WTC11 (cell line): ENCODE data around the gene CTDSP2. TPM values are rescaled to one million over a fixed set of nuclear protein-coding genes. Genes with fewer than 3 reads are reported as not detected.

Experiments used
- ATAC-seq: fragments of 200-7000 bp; cut with Tn5 transposase; 2 replicates; pipeline ENCODE4 v1.10.0; 2021; ENCODE audit warnings: mild to moderate bottlenecking, moderate library complexity
- CTCF ChIA-PET: fragments of 300-600 bp; sonication (Branson Sonifier 250); formaldehyde crosslinking; loops from one replicate; lab custom pipeline; 2021; ENCODE audit warnings: antibody characterized with exemption; lab: Charles Lee
- POLR2A ChIA-PET: fragments of 350-600 bp; sonication (Branson Sonifier 250); formaldehyde crosslinking; loops from one replicate; lab custom pipeline; 2021; ENCODE audit warnings: antibody characterized with exemption; lab: Charles Lee
- DNase-seq: peaks from one replicate; pipeline ENCODE4 v3.0.0; 2021; ENCODE audit warnings: low spot score
- H3K27ac Mint-ChIP-seq: 2 replicates; pipeline ENCODE4 v1.8.0; 2021; ENCODE audit warnings: mixed read lengths
- H3K27me3 Mint-ChIP-seq: 2 replicates; pipeline ENCODE4 v1.8.0; 2021; ENCODE audit warnings: low read depth, mild to moderate bottlenecking, moderate library complexity, mixed read lengths
- H3K36me3 Mint-ChIP-seq: 2 replicates; pipeline ENCODE4 v1.8.0; 2021; ENCODE audit warnings: mixed read lengths
- H3K4me1 Mint-ChIP-seq: 2 replicates; pipeline ENCODE4 v1.8.0; 2022; ENCODE audit warnings: mixed read lengths
- H3K4me3 Mint-ChIP-seq: 2 replicates; pipeline ENCODE4 v1.8.0; 2021; ENCODE audit warnings: mild to moderate bottlenecking, moderate library complexity, mixed read lengths
- H3K9me3 Mint-ChIP-seq: 2 replicates; pipeline ENCODE4 v1.8.0; 2021; ENCODE audit warnings: mixed read lengths
- CBFB ChIP-seq: sonication (generic); formaldehyde crosslinking; IDR thresholded peaks from 2 replicates; pipeline ENCODE4 v1.8.1; 2022; ENCODE audit warnings: mild to moderate bottlenecking, low read depth, missing genetic modification reagents
- CREM ChIP-seq: sonication (generic); formaldehyde crosslinking; IDR thresholded peaks from 2 replicates; pipeline ENCODE4 v1.8.1; 2022; ENCODE audit warnings: mild to moderate bottlenecking, missing genetic modification reagents, moderate library complexity
- ETV6 ChIP-seq: sonication (generic); formaldehyde crosslinking; IDR thresholded peaks from 2 replicates; pipeline ENCODE4 v1.8.1; 2022; ENCODE audit warnings: mild to moderate bottlenecking, missing genetic modification reagents
- FOXP1 ChIP-seq: sonication (generic); formaldehyde crosslinking; IDR thresholded peaks from 2 replicates; pipeline ENCODE4 v1.8.0; 2022; ENCODE audit warnings: missing genetic modification reagents, mild to moderate bottlenecking, moderate library complexity, borderline replicate concordance
- GABPB1 ChIP-seq: sonication (generic); formaldehyde crosslinking; IDR thresholded peaks from 2 replicates; pipeline ENCODE4 v1.8.1; 2023; ENCODE audit warnings: mild to moderate bottlenecking, missing genetic modification reagents
- TP53 ChIP-seq: sonication (generic); formaldehyde crosslinking; IDR thresholded peaks from 2 replicates; pipeline ENCODE4 v1.8.1; 2023; ENCODE audit warnings: mild to moderate bottlenecking, missing genetic modification reagents
- ZBTB21 ChIP-seq: sonication (generic); formaldehyde crosslinking; IDR thresholded peaks from 2 replicates; pipeline ENCODE4 v1.8.1; 2023; ENCODE audit warnings: mild to moderate bottlenecking, missing genetic modification reagents, borderline replicate concordance
- ZNF121 ChIP-seq: sonication (generic); formaldehyde crosslinking; IDR thresholded peaks from 2 replicates; pipeline ENCODE4 v1.8.0; 2023; ENCODE audit warnings: missing genetic modification reagents
- ZNF671 ChIP-seq: fragments of 250-450 bp; sonication (Bioruptor Pico); IDR thresholded peaks from 2 replicates; pipeline ENCODE4 v1.8.0; 2021; ENCODE audit warnings: mild to moderate bottlenecking
- total RNA-seq: library from RNA; stranded (reverse); gene quantifications from 3 replicates; pipeline ENCODE4 v1.2.3, GENCODE V29; 2021
- TF ChIP-seq, protein P1 (sequence below): sonication (generic); formaldehyde crosslinking; IDR thresholded peaks from 2 replicates; pipeline ENCODE4 v1.8.0; 2022; ENCODE audit warnings: missing genetic modification reagents
- TF ChIP-seq, protein P2 (sequence below): sonication (generic); formaldehyde crosslinking; IDR thresholded peaks from 2 replicates; pipeline ENCODE4 v1.8.1; 2022; ENCODE audit warnings: missing genetic modification reagents, borderline replicate concordance
- TF ChIP-seq, protein P3 (sequence below): sonication (generic); formaldehyde crosslinking; IDR thresholded peaks from 2 replicates; pipeline ENCODE4 v1.8.0; 2022; ENCODE audit warnings: mild to moderate bottlenecking, missing genetic modification reagents
- TF ChIP-seq, protein P4 (sequence below): sonication (generic); formaldehyde crosslinking; IDR thresholded peaks from 2 replicates; pipeline ENCODE4 v1.8.1; 2023; ENCODE audit warnings: mild to moderate bottlenecking, moderate library complexity, missing genetic modification reagents

The CTDSP2 gene
- total RNA-seq, 1 experiment from 2014 or later = 122 TPM

DNA sequence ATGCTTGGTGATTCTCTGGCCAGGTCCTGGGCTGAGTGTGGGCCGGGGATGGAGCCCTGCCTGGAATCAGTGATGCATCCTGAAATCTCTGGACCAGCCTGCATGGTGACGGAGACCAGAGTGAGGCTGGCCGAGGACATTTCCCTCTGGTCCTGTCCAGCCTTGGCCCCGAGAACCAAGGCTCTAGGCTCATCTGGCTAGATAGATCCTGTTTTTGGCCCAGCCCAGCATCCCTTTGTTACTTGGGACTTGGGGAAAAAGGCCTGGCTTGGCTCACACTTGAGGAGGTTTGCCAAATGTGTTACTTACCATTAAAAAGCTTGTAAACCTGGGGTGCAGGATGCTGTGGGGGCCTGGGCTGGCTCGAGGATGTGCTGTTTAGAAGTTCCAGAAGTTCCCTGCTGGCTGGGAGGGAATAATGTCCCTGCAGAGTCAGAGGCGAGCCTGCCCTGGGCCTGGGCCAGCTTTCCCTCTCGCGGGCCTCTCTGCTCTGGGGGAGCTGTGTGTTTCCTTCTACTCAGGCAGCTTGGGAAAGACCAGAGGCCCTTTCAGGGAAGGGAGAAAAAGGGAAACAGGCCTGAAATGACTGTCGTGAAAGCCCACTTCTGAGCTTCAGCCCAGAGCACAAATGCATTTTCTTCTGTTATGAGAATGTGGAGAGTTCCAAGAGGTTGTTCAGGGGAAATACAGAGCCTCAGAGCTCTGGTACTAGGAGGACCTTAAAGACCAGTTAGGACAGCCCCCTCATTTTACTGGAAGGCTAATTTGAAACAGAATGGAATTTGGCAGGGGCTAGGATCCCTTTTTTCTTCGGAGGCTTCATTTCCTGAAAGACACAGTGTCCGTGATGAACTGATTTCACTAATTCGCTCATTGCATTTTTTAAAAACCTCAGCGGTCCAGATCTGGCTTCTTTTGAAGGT, 47.2 kb upstream of the CTDSP2 start (continued):
- TF ChIP-seq, protein P1, sequence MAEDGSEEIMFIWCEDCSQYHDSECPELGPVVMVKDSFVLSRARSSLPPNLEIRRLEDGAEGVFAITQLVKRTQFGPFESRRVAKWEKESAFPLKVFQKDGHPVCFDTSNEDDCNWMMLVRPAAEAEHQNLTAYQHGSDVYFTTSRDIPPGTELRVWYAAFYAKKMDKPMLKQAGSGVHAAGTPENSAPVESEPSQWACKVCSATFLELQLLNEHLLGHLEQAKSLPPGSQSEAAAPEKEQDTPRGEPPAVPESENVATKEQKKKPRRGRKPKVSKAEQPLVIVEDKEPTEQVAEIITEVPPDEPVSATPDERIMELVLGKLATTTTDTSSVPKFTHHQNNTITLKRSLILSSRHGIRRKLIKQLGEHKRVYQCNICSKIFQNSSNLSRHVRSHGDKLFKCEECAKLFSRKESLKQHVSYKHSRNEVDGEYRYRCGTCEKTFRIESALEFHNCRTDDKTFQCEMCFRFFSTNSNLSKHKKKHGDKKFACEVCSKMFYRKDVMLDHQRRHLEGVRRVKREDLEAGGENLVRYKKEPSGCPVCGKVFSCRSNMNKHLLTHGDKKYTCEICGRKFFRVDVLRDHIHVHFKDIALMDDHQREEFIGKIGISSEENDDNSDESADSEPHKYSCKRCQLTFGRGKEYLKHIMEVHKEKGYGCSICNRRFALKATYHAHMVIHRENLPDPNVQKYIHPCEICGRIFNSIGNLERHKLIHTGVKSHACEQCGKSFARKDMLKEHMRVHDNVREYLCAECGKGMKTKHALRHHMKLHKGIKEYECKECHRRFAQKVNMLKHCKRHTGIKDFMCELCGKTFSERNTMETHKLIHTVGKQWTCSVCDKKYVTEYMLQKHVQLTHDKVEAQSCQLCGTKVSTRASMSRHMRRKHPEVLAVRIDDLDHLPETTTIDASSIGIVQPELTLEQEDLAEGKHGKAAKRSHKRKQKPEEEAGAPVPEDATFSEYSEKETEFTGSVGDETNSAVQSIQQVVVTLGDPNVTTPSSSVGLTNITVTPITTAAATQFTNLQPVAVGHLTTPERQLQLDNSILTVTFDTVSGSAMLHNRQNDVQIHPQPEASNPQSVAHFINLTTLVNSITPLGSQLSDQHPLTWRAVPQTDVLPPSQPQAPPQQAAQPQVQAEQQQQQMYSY (CRISPR knock-in tag) = no peak
- TF ChIP-seq, protein P2, sequence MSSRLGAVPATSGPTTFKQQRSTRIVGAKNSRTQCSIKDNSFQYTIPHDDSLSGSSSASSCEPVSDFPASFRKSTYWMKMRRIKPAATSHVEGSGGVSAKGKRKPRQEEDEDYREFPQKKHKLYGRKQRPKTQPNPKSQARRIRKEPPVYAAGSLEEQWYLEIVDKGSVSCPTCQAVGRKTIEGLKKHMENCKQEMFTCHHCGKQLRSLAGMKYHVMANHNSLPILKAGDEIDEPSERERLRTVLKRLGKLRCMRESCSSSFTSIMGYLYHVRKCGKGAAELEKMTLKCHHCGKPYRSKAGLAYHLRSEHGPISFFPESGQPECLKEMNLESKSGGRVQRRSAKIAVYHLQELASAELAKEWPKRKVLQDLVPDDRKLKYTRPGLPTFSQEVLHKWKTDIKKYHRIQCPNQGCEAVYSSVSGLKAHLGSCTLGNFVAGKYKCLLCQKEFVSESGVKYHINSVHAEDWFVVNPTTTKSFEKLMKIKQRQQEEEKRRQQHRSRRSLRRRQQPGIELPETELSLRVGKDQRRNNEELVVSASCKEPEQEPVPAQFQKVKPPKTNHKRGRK (CRISPR knock-in tag) = no peak
- no peak for TF ChIP-seq TP53 (CRISPR knock-in tag)
- TF ChIP-seq, protein P3, sequence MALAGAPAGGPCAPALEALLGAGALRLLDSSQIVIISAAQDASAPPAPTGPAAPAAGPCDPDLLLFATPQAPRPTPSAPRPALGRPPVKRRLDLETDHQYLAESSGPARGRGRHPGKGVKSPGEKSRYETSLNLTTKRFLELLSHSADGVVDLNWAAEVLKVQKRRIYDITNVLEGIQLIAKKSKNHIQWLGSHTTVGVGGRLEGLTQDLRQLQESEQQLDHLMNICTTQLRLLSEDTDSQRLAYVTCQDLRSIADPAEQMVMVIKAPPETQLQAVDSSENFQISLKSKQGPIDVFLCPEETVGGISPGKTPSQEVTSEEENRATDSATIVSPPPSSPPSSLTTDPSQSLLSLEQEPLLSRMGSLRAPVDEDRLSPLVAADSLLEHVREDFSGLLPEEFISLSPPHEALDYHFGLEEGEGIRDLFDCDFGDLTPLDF (CRISPR knock-in tag) = no peak

DNA sequence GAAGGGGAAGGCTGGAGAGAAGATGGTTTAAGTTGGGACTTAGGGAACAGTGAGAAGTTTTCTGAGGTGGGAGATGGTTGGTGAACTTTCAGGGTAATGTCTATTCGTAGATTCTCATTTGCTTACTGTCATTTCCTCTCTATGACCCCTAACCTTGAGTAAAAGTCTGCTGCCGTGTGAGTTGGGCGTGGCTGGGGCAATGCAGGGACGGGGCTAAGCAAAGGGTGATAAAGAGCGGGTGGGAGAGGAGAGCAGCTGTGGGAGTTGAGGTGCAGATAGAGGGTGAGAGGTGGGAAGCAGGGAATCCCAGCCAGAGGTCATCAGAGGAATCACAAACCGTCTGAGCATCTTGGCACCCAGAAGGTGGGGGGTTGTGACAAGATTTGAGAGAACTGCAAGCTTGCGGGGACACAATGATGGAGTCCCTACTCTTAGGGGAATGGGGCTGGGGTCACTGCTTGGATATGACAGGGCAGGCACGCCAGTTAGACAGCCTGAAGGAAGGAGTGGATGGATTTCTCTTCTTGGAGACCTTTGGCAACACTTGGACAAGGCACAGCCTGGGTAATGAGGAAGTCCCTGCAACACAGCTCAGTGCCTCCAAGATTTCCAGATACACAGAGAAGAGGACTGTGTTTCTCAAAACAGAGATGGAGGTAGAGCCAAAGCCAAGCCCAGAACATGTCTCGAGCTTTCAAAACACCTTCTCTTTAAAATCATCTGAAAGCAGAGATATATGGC, 45.9 kb upstream of the CTDSP2 start:
- DNase-seq (no peak), ATAC-seq (no peak)
- ChIA-PET POLR2A (no interaction called here), CTCF (interaction anchor here (0.6 to 5.1 kb wide), 2 partner anchors 8 to 58 kb away, joined by 3 to 77 read pairs; no protein-coding TSS in a partner anchor)
- Mint-ChIP-seq H3K4me1 (peaks cover 60% of the 10 kb centered on the region), H3K27me3 (peaks cover 16% of the 10 kb centered on the region), H3K27ac (no peak overlapping the region), H3K9me3 (no peaks in the 10 kb centered on the region), H3K36me3 (no peaks in the 10 kb centered on the region), H3K4me3 (no peak overlapping the region)
- no peak for TF ChIP-seq ZNF671 (CRISPR knock-in tag)
- TF ChIP-seq CREM = no peak
- TF ChIP-seq, protein P4, sequence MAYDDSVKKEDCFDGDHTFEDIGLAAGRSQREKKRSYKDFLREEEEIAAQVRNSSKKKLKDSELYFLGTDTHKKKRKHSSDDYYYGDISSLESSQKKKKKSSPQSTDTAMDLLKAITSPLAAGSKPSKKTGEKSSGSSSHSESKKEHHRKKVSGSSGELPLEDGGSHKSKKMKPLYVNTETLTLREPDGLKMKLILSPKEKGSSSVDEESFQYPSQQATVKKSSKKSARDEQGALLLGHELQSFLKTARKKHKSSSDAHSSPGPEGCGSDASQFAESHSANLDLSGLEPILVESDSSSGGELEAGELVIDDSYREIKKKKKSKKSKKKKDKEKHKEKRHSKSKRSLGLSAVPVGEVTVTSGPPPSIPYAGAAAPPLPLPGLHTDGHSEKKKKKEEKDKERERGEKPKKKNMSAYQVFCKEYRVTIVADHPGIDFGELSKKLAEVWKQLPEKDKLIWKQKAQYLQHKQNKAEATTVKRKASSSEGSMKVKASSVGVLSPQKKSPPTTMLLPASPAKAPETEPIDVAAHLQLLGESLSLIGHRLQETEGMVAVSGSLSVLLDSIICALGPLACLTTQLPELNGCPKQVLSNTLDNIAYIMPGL = no peak
- TF ChIP-seq ZNF121 (CRISPR knock-in tag) = no peak
- no peak for TF ChIP-seq FOXP1 (CRISPR knock-in tag)
- TF ChIP-seq ETV6 (CRISPR knock-in tag) = no peak
- no peak for TF ChIP-seq CBFB (CRISPR knock-in tag)
- TF ChIP-seq ZBTB21 (CRISPR knock-in tag) = no peak
- no peak for TF ChIP-seq GABPB1 (CRISPR knock-in tag)
